Uterus (tissue), 2 donors: ENCODE results near the gene PIAS2.

Experiments used
- POLR2A ChIP-seq, 2 donors: fragments of 450-650 bp; IDR thresholded peaks; one replicate each; pipeline ENCODE4 v1.6.1; 2016; ENCODE audit warnings: antibody characterized with exemption in 2 of 2, mild to moderate bottlenecking in 1 of 2, moderate library complexity in 1 of 2
- TF ChIP-seq, protein P1 (sequence below), 4 experiments: fragments of 200-600 bp in 2 of 4; fragments of 450-650 bp in 2 of 4; sonication (generic) in 2 of 4; IDR thresholded peaks; one replicate each; pipeline ENCODE4 v1.5.1; 2016 to 2019; ENCODE audit warnings: antibody characterized with exemption in 4 of 4, mild to moderate bottlenecking in 2 of 4, moderate library complexity in 1 of 4

DNA sequence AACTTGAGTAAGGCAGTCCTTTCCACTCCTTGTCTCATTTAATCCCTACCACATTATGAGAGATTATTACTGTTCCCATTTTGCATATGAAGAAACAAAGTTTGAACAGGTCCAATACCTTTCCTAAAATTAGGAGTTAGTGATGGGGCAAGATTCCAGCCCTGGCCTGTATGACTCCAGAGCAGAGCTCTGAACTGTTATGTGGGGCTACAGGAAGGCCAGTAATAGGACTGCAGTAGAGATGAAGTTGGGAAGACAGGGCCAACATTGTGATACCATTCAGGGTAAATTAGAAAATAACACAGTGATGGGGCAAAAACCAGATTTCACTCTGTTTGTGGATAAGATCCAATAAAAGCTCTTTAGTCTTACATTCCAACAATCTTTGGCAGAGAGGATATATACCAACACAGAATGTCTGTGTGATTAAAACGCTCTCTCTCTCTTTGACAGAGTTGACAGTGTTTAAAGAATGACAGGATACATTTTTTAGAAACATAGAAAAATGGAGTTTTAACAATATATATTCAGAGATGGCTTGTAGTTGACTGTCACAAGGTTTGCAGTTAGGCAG lies 22.8 kb upstream of the PIAS2 start:
- TF ChIP-seq, protein P1, sequence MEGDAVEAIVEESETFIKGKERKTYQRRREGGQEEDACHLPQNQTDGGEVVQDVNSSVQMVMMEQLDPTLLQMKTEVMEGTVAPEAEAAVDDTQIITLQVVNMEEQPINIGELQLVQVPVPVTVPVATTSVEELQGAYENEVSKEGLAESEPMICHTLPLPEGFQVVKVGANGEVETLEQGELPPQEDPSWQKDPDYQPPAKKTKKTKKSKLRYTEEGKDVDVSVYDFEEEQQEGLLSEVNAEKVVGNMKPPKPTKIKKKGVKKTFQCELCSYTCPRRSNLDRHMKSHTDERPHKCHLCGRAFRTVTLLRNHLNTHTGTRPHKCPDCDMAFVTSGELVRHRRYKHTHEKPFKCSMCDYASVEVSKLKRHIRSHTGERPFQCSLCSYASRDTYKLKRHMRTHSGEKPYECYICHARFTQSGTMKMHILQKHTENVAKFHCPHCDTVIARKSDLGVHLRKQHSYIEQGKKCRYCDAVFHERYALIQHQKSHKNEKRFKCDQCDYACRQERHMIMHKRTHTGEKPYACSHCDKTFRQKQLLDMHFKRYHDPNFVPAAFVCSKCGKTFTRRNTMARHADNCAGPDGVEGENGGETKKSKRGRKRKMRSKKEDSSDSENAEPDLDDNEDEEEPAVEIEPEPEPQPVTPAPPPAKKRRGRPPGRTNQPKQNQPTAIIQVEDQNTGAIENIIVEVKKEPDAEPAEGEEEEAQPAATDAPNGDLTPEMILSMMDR (IDR thresholded peaks at IDR 0.05) = no peak
- TF ChIP-seq POLR2A (IDR thresholded peaks at IDR 0.05) = no peak
